Suprapubic skin (tissue), 3 donors: Measurements from ENCODE around the gene GFRA4.

Source experiments
- CTCF ChIP-seq, 2 donors: fragments of 200-600 bp in 1 of 2; fragments of 450-650 bp in 1 of 2; sonication (generic) in 1 of 2; IDR thresholded peaks; one replicate each; pipeline ENCODE4 v1.5.1; 2016 to 2019; ENCODE audit warnings: antibody characterized with exemption in 2 of 2, mild to moderate bottlenecking in 1 of 2, moderate library complexity in 1 of 2
- EP300 ChIP-seq: sonication (generic); formaldehyde crosslinking; IDR thresholded peaks from one replicate; pipeline ENCODE4 v1.6.1; 2017; ENCODE audit warnings: antibody characterized with exemption
- POLR2A ChIP-seq, 2 donors: fragments of 450-650 bp; IDR thresholded peaks; one replicate each; pipeline ENCODE4 v1.6.1; 2017; ENCODE audit warnings: antibody characterized with exemption in 2 of 2, mild to moderate bottlenecking in 2 of 2, moderate library complexity in 2 of 2

GRCh38 chr20:3680701-3681351, 17.6 kb upstream of the GFRA4 start:
- no peak for TF ChIP-seq POLR2A (IDR thresholded peaks at IDR 0.05)
- TF ChIP-seq CTCF (IDR thresholded peaks at IDR 0.05), result no peak
- no peak for TF ChIP-seq EP300
